A673 (cell line): ENCODE measurements around the gene CHST9. TPM values are rescaled to one million over a fixed set of nuclear protein-coding genes. Genes with fewer than 3 reads are reported as not detected.
A peak's percentile ranks its signal among the peaks of the same experiment; 100 is the strongest.

Experiments used
- BruUV-seq: library from RNA; stranded (reverse); fragments of 400-500 nt; replicated peaks from 2 replicates; lab custom pipeline; 2021; lab: Mats Ljungman, UMichigan
- CTCF ChIA-PET: fragments of 300-600 bp; sonication (Branson Sonifier 250); formaldehyde crosslinking; loops from one replicate; lab custom pipeline; 2022; ENCODE audit warnings: antibody characterized with exemption; lab: Charles Lee
- POLR2A ChIA-PET: fragments of 300-600 bp; sonication (Branson Sonifier 250); formaldehyde crosslinking; loops from one replicate; lab custom pipeline; 2022; ENCODE audit warnings: antibody characterized with exemption; ENCODE audit not compliant: low non-redundant PET; lab: Charles Lee
- DNase-seq: peaks from one replicate; pipeline ENCODE4 v3.0.0-alpha.2; 2015; ENCODE audit warnings: low spot score
- H3K27ac ChIP-seq: fragments of 200-600 bp; sonication (generic); 2 replicates; pipeline ENCODE4 v1.5.1; 2016; ENCODE audit warnings: mixed run types, low read depth, mild to moderate bottlenecking, mixed read lengths, antibody characterized with exemption, low read length; ENCODE audit not compliant: poor library complexity, severe bottlenecking
- H3K27me3 ChIP-seq: fragments of 200-600 bp; sonication (generic); replicated peaks from 2 replicates; pipeline ENCODE4 v1.6.1; 2017; ENCODE audit warnings: mixed run types, low read depth, mild to moderate bottlenecking, mixed read lengths, antibody characterized with exemption, low read length; ENCODE audit not compliant: insufficient read depth, poor library complexity
- H3K36me3 ChIP-seq: fragments of 200-600 bp; sonication (generic); 2 replicates; pipeline ENCODE4 v1.6.1; 2016; ENCODE audit warnings: mixed run types, mild to moderate bottlenecking, mixed read lengths, antibody characterized with exemption, low read length; ENCODE audit not compliant: insufficient read depth, poor library complexity, severe bottlenecking
- H3K4me1 ChIP-seq: fragments of 200-600 bp; sonication (generic); 2 replicates; pipeline ENCODE4 v1.6.1; 2017; ENCODE audit warnings: mixed run types, mild to moderate bottlenecking, mixed read lengths, antibody characterized with exemption, low read length; ENCODE audit not compliant: insufficient read depth, poor library complexity, severe bottlenecking
- H3K4me3 ChIP-seq: fragments of 200-600 bp; sonication (generic); 2 replicates; pipeline ENCODE4 v1.5.1; 2016; ENCODE audit warnings: low read depth, mixed run types, mild to moderate bottlenecking, mixed read lengths, low read length; ENCODE audit not compliant: poor library complexity, severe bottlenecking
- H3K9me3 ChIP-seq: fragments of 200-600 bp; sonication (generic); 2 replicates; pipeline ENCODE4 v1.6.1; 2016; ENCODE audit warnings: mixed run types, low read depth, mild to moderate bottlenecking, mixed read lengths, antibody characterized with exemption, low read length; ENCODE audit not compliant: poor library complexity, severe bottlenecking
- CTCF ChIP-seq: fragments of 300-800, 200-600 bp; sonication (generic); conservative IDR thresholded peaks from 2 replicates; pipeline ENCODE4 v1.5.1; 2017; ENCODE audit warnings: low read depth, mild to moderate bottlenecking, antibody characterized with exemption, low read length, moderate library complexity, mixed read lengths
- EZH2 ChIP-seq: fragments of 200-600 bp; sonication (generic); IDR thresholded peaks from 2 replicates; pipeline ENCODE4 v1.6.1; 2017; ENCODE audit warnings: borderline replicate concordance, low read depth, mild to moderate bottlenecking, mixed read lengths, antibody characterized with exemption, low read length; ENCODE audit not compliant: poor library complexity, severe bottlenecking
- intact Hi-C: fragments of 100-400 bp; cut with micrococcal nuclease; formaldehyde crosslinking; loops from one replicate; pipeline ENCODE4 v1.10.0; 2022; ENCODE audit not compliant: unreplicated experiment
- total RNA-seq: library from RNA; stranded (reverse); gene quantifications from 2 replicates; pipeline ENCODE4 v1.2.3, GENCODE V29; 2021

Gene CHST9
- total RNA-seq, 1 experiment from 2014 or later: not detected

- H3K27ac ChIP-seq: no peak overlapping the region
- DNase-seq: no peak
- no peaks in the 10 kb centered on the region for H3K4me1 ChIP-seq
- ChIA-PET CTCF (no interaction called here), POLR2A (no interaction called here)
- intact Hi-C loops: no loop called here
- no peak overlapping the region for H3K4me3 ChIP-seq
- H3K36me3 ChIP-seq: no peaks in the 10 kb centered on the region
- TF ChIP-seq CTCF: no peak
- TF ChIP-seq EZH2: no peak
- no peaks in the 10 kb centered on the region for H3K27me3 ChIP-seq
- no TSS peak for BruUV-seq
- H3K9me3 ChIP-seq: no peaks in the 10 kb centered on the region
Observed at GRCh38 chr18:27223526-27224291, 38.6 kb upstream of the CHST9 start.

- intact Hi-C loops: no loop called here
- Histone ChIP-seq H3K9me3 (no peaks in the 10 kb centered on the region), H3K4me3 (no peak overlapping the region), H3K27ac (no peak overlapping the region), H3K4me1 (no peaks in the 10 kb centered on the region), H3K27me3 (no peaks in the 10 kb centered on the region), H3K36me3 (no peaks in the 10 kb centered on the region)
- no peak for DNase-seq
- POLR2A ChIA-PET: no interaction called here
- TF ChIP-seq CTCF (no peak), EZH2 (no peak)
- CTCF ChIA-PET: no interaction called here
- BruUV-seq: no TSS peak
Observed at GRCh38 chr18:27214831-27215230, 29.7 kb upstream of the CHST9 start.

GRCh38 chr18:27213123-27213717, 28.1 kb upstream of the CHST9 start:
- intact Hi-C loops: no loop called here
- Histone ChIP-seq H3K4me1 (no peaks in the 10 kb centered on the region), H3K27ac (no peak overlapping the region), H3K27me3 (no peaks in the 10 kb centered on the region), H3K36me3 (no peaks in the 10 kb centered on the region), H3K4me3 (no peak overlapping the region), H3K9me3 (no peaks in the 10 kb centered on the region)
- DNase-seq: peak; percentile 1
- no TSS peak for BruUV-seq
- TF ChIP-seq CTCF (no peak), EZH2 (no peak)
- POLR2A ChIA-PET: no interaction called here
- CTCF ChIA-PET: no interaction called here
